GM18867 (cell line): ENCODE results near the gene SPATA31C2.
"Not testable (repeated sequence)": the region's sequence is repeated elsewhere in the genome, so short reads cannot be mapped to it uniquely, and the experiment has no call there.

Source experiments
- ATAC-seq: cut with Tn5 transposase; IDR thresholded peaks from one replicate; pipeline ENCODE4 v1.9.1; 2021; ENCODE audit warnings: mild to moderate bottlenecking, moderate library complexity; ENCODE audit not compliant: unreplicated experiment

SPATA31C2 gene

DNA sequence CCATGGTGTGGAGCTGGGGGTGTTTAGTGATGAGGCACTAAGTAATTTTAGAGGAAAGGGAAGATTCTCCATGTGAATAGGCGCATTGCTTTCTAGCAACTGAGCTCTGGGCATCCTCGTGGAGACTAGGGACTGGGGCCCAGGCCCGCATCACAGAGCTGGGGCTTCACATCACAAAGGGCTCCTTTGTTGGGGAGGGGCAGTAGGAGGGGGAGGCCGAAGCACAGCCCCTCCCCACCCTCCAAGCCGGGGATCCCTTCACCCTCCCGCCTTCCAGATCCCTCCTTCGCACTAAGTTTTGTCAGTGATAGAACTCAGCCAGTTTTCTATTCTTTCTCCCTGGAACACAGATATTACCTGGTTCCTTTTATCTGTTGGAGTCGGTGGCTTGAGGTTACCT is at the start of gene SPATA31C2:
Gene SPATA31C2 (minus strand): TSS at position 101 of the 400 bp plus-strand sequence. CDS start 29 bp downstream, at position 72.
- ATAC-seq, result not testable (repeated sequence)

DNA sequence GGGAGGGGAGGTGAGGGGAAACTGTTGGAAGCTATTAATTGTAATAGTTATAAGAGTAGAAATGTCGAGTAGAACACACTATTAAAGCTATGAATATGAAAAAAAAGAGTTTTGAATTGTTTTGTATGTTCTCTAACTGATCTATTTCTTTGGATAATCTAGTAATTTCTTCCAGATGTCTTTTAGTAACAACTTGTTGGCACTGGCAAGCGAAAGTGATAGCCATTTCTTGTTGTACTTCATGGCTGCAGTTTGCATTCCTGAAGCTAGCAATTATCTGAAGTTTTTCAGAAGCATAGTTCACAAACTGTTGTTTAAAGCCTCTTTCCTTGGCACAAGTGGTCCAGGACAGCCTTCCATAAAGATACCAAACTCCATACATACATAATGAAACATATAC is 49.4 kb upstream of the SPATA31C2 start:
- ATAC-seq, result no peak

DNA sequence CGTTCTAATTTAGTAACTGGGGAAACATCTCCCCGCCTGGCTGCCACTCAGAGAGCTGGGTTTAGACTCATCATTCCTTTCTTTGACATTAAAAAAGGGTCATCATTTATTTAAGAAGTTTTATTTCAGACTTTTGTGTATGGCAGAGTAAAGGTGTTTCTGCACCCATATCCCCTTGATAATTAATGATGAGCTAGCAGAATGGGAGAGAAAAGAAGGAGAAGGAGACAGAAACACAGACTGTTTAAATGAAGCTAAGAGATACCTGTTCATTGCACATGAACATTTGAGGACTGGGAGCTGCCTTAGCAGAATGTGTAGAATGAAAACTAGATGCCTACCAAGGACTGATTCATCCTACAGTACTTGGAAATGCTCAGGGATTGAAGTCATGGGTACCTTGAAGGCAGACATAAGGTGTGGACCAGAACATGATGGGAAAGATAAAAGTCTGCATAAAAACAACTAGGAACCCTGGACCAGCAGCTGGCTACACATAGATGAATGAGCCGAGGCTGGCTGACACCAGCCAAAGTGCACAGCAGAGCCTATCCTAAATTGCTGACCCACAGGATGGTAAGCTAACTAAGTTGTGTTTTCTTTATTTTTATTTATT is 48.3 kb upstream of the SPATA31C2 start:
- no peak for ATAC-seq

DNA sequence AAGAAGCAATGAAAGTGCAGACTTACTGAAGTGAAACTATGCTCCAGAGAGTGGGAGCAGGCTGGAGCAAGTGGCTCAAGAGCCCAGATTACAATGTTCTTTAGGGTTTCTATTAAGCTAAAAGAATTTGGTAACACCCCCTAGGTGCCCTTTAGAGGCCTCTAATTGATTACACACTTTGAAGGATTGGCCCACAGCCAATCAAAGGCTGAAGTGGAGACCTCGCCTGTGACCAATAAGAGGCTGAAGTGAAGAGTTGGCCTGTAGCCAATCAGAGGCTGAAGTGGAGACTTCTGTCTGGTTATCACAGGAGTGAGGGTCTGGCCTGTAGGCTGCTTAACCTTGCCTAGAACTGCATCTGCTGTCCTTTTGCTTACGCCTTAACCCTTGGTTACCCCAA is 46.7 kb upstream of the SPATA31C2 start:
- no peak for ATAC-seq

DNA sequence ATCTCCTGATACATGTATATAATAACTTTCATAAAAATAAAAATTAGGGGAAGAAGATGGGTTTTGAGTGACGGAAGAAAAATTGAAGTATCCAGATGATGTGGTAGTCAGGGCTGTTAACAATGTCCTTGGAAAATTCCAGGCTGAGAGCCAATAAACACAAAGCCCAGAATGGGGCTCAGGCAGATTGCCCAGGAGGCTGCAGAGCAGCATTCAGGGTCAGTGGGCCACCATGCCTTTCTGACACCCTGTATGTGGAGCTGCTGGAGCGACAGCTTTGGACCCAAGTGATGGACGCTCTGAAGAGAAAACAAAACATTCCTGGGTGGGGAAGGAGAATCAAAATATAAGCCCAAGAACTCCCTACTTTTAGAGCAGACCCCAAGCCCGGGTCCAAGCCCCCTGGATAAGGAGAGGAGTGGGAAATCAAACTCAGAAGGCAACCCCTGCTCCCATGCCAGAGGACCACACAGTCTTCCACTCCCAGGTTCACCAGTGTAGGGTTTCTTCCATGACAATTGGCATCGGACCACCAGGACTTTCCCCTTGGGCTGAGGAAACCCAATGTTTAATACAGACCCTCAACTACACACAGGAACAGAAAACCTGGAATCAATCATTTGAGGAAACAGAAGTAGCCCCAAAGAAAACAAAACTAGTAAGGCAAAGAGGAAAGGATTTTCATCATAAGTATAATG is 45.7 kb upstream of the SPATA31C2 start:
- no peak for ATAC-seq

DNA sequence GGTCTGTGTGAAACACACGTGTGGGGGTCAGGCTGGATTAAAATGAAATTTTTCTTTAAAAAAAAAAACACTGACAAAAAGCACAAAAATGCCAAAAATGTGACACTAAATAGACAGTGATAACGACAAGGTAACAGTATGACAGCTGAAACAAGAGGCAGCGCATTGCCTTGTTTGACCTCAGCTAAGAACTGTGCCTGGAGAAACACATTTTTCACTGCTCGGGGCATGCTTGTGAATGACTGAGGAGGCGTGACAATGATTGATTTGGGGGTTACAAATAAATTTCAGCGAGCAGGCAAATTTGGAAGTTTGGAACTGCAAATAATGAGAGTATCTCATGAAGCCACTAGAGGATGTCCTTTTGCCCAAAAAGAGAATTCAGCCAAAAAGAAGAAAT is 44.2 kb upstream of the SPATA31C2 start:
- ATAC-seq, result no peak

DNA sequence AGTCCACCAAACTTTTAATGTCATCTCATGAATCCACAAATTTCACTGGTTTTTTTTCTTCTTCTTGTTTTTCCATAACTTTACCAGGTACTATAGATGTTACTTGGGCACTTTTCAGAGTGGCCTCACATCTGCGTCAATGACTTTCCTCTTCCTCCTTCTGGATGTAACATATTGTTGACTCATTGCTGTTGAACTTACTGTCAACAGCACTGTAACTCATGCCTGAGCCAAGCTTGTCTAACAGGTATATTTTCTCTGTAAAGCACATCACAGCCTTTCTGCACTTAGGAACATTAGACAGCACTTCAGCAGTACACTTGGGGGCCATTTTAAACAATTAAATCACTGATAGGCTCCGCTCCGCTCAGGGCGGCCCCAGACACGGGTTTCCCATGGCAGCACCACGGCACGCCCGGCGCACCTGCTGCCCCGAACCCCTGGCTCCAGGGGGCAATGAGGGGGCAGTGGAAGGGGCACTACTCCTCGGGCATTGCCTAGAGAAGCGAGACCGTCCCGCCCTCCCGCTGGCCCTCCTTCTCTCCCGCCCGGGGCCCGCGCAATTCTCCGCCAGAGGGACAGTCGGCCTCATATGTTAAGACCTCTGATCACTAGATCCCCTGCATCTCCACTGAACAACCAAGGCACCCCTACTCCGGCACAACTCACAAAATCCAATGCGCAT is 41.9 kb upstream of the SPATA31C2 start:
- ATAC-seq, result no peak

DNA sequence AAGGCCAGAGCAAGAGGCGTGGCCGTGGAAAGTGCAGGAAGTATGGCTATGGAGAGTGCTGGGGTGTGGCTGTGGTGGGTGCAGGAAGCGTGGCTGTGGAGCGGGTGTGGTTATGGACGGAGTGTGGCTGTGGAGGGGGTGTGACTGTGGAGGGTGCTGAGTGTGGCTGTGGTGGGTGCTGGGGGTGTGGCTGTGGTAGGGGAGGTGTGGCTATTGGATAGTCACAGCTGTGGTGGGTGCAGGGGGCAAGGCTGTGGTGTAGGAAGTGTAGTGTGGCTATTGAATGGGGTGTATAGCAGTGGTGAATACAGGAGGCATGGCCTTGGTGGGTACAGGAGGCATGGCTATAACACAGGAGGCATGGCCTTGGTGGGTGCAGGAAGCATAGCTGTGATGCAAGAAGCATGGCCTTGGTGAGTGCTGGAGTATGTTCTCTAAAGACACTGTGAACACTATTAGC is 40.8 kb upstream of the SPATA31C2 start:
- ATAC-seq, result no peak

DNA sequence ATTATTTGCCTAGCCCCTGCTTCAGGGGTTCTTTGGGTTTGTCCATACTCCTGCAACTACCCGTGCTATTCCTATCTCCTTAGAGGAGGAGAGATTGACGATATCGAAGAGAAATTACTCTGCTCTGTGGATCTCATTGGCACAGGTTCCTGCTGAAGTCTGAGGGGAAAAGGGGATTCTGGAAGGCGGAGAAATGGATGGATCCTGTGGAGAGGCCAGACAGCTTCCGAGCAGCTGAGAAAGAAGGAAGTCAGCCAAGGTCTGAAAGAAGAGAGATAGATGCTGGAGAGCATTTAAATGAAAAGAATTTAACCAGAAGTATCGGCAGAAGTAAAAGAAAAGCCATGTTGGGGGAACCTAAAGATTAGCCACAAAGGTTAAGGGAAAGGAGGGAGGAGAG is 40.4 kb upstream of the SPATA31C2 start:
- no peak for ATAC-seq

DNA sequence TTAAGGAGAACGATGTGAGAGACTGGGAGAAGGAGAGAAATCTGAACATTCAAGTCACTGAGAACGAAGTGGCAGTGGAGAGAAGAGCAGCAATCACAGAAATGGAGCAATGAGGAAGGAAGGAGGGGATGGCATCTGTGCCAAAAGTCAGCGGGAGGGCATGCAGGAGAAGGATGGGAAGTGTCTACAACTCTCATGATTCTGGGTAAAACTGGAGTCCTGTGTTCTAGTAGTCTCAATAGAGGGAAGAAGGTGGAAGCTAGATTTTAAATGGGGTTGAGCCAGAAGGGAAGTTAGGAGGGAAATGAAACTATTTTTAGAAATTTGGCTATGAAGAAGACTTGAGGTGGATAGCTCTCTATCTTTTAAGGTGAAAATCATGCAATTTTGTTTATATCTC is 39.1 kb upstream of the SPATA31C2 start:
- ATAC-seq, result no peak

DNA sequence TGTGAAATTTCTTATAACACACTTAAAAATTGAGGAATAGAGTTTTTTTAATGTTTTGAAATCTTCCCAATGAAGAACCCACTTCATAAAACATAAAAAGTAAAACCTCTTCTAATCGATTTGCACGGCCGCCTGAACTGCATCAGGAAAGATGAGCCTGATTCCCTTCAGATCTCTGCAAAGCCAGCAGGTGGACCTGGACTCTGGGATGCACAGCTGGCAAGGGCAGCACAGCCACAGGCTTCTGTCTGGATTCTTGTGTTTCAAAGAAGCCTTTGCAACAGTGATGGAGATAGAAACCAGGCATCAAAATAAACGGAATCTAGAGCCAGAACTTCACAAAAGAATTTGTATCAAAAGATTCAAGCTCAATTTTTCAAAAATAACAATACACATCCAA is 36.0 kb upstream of the SPATA31C2 start:
- ATAC-seq, result no peak

DNA sequence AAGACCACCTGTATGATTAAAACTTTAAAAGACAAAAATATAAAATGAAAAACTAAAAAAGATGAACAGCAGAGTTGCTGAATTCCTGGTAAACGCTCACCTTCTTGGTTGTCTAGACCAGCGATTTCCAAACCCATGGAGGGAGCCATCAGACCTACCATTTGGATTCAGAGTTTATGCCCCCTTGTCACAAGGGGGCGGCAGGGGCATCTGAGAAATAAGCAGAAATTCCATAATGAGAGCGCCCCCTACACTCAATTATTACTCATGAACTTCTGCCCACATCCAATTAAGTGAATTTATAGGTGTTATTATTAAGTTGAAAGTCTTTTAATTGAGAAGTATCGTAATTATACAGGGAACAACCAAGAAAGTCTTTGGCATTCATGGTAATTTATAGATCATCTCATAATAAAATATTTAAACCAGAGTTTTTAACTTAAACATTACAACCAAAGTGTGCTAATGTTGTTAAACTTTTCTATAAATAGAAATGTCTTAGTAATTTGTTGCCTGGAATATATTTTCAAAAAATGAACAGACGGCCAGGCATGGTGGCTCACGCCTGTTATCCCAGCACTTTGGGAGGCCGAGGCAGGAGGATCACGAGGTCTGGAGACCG is 35.2 kb upstream of the SPATA31C2 start:
- ATAC-seq, result no peak

DNA sequence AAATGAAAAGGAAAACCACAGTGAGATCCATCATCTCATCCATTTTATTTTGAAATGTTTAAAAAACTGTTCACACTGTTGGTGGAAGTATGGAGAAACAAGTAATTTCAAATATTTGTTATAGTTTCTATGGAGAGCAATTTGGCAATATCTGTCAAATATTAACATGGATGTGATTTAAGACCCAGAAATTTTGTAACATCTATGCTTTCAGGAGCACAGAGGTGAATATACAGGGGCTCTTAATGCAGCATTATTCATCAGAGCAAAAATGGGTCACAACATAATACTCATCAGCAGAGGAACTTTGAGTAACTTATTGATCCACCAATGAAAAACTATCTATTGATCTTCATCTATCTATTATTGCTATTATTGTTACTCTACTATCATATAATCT is 31.4 kb upstream of the SPATA31C2 start:
- ATAC-seq, result no peak

DNA sequence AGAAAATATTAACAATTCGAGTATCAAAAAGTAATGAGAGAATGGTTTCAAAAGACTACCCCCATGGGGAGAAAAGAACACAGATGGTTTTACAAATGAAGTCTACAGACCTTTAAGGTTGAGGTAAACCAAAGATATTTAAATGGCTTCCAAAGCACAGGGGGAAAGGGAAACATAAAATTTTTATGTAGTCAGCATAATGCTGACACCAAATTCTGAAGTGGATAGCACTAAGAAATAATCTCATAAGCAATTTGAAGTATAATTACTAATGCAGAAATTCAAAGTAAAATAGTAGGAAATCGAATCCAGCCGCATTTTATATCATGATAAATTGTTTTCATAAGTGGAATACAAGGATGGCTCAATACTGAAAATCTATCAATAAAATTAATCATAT is 30.3 kb upstream of the SPATA31C2 start:
- no peak for ATAC-seq

DNA sequence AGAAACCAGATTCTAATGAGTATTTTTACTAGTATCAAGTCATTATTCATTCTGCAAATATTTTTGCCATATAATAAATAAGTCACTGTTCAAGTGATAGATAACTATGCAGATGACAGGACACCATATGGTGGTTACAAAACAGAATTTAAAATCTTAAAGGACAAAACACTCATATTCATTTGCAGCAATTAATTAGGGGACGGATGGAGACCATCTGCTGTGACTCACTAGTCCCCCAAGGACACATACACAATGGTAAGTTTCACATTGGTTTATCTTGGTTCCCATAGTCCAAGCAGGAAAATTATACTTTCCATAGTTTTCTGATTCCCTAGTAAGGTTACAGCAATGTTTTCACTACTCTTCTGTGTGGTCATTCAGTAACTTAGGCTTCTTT is 28.4 kb upstream of the SPATA31C2 start:
- no peak for ATAC-seq

DNA sequence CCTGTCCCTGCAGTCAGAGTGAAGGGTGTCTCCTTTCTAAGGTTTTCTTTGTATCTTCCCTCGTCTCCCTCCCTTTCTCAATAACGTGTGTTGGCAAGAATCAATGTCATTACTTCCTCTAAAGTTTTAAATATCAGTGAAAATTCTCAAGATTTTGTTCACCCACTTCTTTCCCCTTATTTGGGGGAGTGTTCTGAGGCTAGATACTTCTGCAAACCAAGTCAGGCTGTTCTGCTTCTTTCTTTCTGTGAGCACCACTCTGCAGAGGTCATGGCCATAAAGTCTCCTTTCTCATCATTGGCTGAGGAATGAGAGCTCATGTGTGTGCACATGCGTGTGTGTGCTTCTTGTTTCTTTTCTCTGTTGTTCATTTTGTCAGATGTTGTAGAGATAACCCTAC is 26.6 kb upstream of the SPATA31C2 start:
- no peak for ATAC-seq

DNA sequence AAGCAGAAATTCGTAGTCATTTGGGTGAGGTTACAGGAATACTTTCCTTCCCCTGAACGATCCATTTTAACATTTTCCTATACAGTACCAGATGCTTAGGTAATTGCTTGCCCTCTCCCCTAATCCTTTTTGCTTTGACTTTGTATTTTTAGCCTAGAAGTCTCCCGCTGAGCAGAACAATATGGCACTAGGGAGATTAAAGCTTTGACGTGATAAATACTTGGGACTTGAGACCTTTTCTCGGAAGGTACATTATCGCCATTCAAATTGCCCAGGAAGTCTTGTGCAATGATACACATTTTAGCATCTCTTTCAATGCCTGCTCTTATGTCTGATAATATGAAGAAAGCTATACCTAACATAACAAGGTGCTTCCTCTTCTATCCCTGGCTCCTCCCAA is 22.9 kb upstream of the SPATA31C2 start:
- ATAC-seq, result no peak

DNA sequence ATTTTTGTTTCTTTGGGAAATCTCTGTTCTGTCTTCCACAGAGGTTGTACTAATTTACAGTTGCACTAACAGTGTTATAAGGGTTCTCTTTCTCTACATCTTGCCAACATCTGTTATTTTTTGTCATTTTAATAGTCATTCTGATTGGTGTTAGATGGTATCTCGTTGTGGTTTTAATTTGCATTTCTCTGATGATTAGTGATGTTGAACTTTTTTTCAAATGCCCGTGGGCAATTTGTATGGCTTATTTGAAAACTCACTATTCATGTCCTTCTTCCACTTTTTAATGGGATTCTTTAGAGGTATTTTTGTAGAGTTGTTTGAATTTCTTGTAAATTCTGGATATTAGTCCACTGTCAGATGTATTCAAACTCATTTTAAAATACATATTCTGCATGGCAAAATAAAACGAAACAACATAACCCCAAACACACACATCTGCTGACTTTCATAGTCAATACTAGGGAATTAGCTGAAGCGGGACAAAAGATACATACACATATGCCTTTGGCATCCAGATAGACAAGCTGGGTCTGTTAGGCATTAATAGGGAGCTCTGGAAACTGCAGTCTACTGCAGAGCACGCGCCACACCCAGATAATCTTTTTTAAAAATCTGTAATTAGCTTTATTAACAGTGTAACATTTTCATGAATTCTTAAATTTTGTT is 5.8 kb upstream of the SPATA31C2 start:
- ATAC-seq, result no peak

DNA sequence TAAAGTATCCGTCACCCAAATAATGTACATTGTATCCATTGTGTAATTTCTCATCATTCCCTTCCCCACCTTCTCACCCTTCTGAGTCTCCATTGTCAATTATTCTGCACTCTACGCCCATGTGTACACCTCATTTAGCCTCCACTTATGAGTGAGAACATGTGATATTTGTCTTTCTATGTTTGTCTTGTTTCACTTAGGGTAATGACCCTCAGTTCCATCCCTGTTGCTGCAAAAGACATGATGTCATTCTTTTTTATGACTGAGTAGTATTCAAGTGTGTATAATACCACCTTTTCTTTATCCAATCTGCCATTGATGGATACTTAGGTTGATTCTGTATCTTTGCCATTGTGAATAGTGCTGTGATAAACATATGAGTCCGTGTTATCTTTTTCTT is 4.9 kb upstream of the SPATA31C2 start:
- ATAC-seq, result no peak

DNA sequence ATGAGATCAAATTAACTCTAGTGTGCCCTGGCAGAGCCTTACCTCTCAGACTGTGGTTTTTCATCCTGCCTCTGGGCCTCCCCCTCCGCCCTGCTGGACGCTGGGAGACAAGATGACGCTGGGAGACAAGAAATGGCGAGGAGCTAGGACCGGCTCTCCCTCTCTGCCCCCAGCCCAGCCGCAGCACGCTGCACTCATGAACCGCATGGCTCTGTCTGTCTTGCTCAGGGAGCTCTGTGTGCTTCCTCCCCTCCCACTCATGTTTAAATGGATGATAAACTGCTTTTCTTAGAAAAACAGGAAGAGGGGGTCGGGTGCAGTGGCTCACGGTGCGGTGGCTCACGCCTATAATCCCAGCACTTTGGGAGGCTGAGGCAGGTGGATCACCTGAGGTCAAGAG is 4.7 kb downstream of the SPATA31C2 start:
- not testable (repeated sequence) for ATAC-seq

DNA sequence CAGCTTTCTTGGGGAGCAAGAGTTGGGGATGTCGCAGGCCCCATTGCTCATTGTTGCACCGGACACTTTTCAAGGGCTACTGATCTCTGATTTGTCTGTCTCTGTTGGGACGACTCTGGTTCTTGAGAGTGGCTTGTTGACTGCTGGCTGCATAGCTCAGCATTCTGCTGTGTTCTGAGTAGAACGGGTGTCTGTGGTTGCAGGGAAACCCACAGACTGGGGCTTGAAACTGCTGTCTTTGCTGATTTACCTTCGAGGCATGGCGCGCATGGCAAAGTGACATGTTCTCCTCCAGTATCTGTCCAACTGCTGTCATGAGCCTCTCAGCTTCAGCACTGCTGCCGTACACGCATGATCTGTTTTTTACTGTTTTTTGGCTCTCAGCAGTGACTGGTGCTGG is 8.7 kb downstream of the SPATA31C2 start:
- ATAC-seq, result not testable (repeated sequence)
